ENCODE results near the gene EPB42. TPM values are rescaled to one million over a fixed set of nuclear protein-coding genes. Genes with fewer than 3 reads are reported as not detected.
"Not testable (repeated sequence)": the region's sequence is repeated elsewhere in the genome, so short reads cannot be mapped to it uniquely, and the experiment has no call there.

The EPB42 gene
- total RNA-seq, 1 donor from 2014 or later: not detected

- intact Hi-C loops (cut with micrococcal nuclease): no loop called here
- CTCF ChIA-PET: interaction anchor here (0.9 kb wide), 1 partner anchor 10 kb away, joined by 5 read pairs; no protein-coding TSS in a partner anchor
Observed at GRCh38 chr15:43235536-43235935, 14.7 kb upstream of the EPB42 start.

GRCh38 chr15:43232289-43232874 is 11.6 kb upstream of the EPB42 start:
- Mint-ChIP-seq H3K36me3 (ENCODE audit: low read depth) (no peaks in the 10 kb centered on the region), H3K9me3 (no peaks in the 10 kb centered on the region), H3K4me3 (no peak overlapping the region), H3K4me1 (peaks cover 3% of the 10 kb centered on the region), H3K27me3 (no peaks in the 10 kb centered on the region), H3K27ac (no peak overlapping the region)
- ATAC-seq (ENCODE audit: low read depth): no peak
- TF ChIP-seq CTCF (IDR thresholded peaks at IDR 0.05): no peak
- POLR2A ChIA-PET: no interaction called here
- intact Hi-C loops (cut with micrococcal nuclease): no loop called here
- CTCF ChIA-PET: interaction anchor here (1.2 kb wide), 1 partner anchor 53 kb away, joined by 3 read pairs; no protein-coding TSS in a partner anchor
- DNase-seq: no peak

More at GRCh38 chr15:43235536-43235935, 14.7 kb upstream of the EPB42 start:
- ATAC-seq (ENCODE audit: low read depth) (no peak), DNase-seq (no peak)
- Mint-ChIP-seq H3K4me1 (peaks cover 10% of the 10 kb centered on the region), H3K36me3 (ENCODE audit: low read depth) (no peaks in the 10 kb centered on the region), H3K4me3 (no peak overlapping the region), H3K27ac (no peak overlapping the region), H3K27me3 (peaks cover 4% of the 10 kb centered on the region), H3K9me3 (no peaks in the 10 kb centered on the region)
- TF ChIP-seq CTCF (IDR thresholded peaks at IDR 0.05): no peak
- POLR2A ChIA-PET: no interaction called here

DNA sequence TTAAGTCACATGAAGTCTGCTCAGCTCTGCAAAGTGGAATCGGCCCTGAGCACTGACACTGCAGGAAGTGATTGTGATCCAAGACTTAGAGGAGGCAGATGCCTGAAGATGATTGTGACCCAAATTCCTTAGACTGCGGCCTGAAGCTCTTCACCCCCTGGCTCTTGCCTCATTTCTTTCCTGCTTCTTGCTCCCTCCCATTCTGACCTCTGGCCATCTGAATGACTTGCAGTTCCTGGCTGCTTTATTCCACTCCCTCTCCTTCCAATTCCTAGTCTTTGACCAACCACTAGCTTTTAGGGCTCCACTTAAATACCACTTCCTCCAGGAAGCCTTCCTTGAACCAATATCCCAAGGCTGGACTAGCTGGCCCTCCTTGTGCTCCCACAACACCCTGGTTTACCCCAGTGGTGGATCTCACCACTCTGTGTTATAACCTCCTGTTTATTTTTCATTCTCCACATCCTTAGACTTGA is 9.9 kb upstream of the EPB42 start:
- CTCF ChIA-PET: interaction anchor here (1.0 to 1.8 kb wide), 3 partner anchors 12 to 55 kb away, joined by 3 to 8 read pairs (median 6); no protein-coding TSS in a partner anchor
- intact Hi-C loops (cut with micrococcal nuclease): no loop called here
- no peak overlapping the region for H3K4me3 Mint-ChIP-seq

GRCh38 chr15:43229977-43230376 is 9.2 kb upstream of the EPB42 start:
- Mint-ChIP-seq H3K4me3 (no peak overlapping the region), H3K27me3 (peaks cover 3% of the 10 kb centered on the region), H3K27ac (no peak overlapping the region), H3K9me3 (no peaks in the 10 kb centered on the region), H3K36me3 (ENCODE audit: low read depth) (no peaks in the 10 kb centered on the region), H3K4me1 (peaks cover 4% of the 10 kb centered on the region)
- ChIA-PET CTCF (interaction anchor here (1.4 to 1.8 kb wide), 2 partner anchors 11 to 55 kb away, joined by 6 to 8 read pairs; no protein-coding TSS in a partner anchor), POLR2A (no interaction called here)
- no peak for ATAC-seq (ENCODE audit: low read depth)
- no peak for TF ChIP-seq CTCF (IDR thresholded peaks at IDR 0.05)
- no peak for DNase-seq
- intact Hi-C loops (cut with micrococcal nuclease): no loop called here

More for the DNA sequence above, 9.9 kb upstream of the EPB42 start:
- no peak for ATAC-seq (ENCODE audit: low read depth)
- H3K9me3 Mint-ChIP-seq: no peaks in the 10 kb centered on the region
- TF ChIP-seq CTCF (IDR thresholded peaks at IDR 0.05): no peak
- POLR2A ChIA-PET: interaction anchor here (0.6 kb wide), 1 partner anchor 313 kb away, joined by 3 read pairs; no protein-coding TSS in a partner anchor
- H3K4me1 Mint-ChIP-seq: no peaks in the 10 kb centered on the region
- no peak for DNase-seq
- no peaks in the 10 kb centered on the region for H3K27me3 Mint-ChIP-seq
- no peak overlapping the region for H3K27ac Mint-ChIP-seq
- no peaks in the 10 kb centered on the region for H3K36me3 Mint-ChIP-seq (ENCODE audit: low read depth)

GRCh38 chr15:43226436-43227305 is 5.9 kb upstream of the EPB42 start:
- ChIA-PET CTCF (interaction anchor here (0.8 to 6.4 kb wide), 10 partner anchors 9 to 58 kb away, joined by 3 to 290 read pairs (median 6); partner anchors contain the start of gene TGM5), POLR2A (interaction anchor here (1.6 kb wide), 1 partner anchor 59 kb away, joined by 8 read pairs; no protein-coding TSS in a partner anchor)
- Mint-ChIP-seq H3K27me3 (peaks cover 8% of the 10 kb centered on the region), H3K36me3 (ENCODE audit: low read depth) (no peaks in the 10 kb centered on the region), H3K27ac (no peak overlapping the region), H3K9me3 (no peaks in the 10 kb centered on the region), H3K4me3 (no peak overlapping the region), H3K4me1 (peaks cover 4% of the 10 kb centered on the region)
- TF ChIP-seq CTCF (IDR thresholded peaks at IDR 0.05): no peak
- ATAC-seq (ENCODE audit: low read depth) (no peak), DNase-seq (no peak)
- intact Hi-C loops (cut with micrococcal nuclease): no loop called here

- H3K27me3 Mint-ChIP-seq; H3K4me1 Mint-ChIP-seq; H3K9me3 Mint-ChIP-seq; H3K36me3 Mint-ChIP-seq (ENCODE audit: low read depth); H3K4me3 Mint-ChIP-seq; DNase-seq; H3K27ac Mint-ChIP-seq; ATAC-seq (ENCODE audit: low read depth): not testable (repeated sequence)
- intact Hi-C loops (cut with micrococcal nuclease): loop anchor here (1.0 kb wide), 2 partner anchors 44 to 59 kb away; no protein-coding TSS in a partner anchor
- CTCF ChIA-PET: interaction anchor here (0.8 to 6.4 kb wide), 22 partner anchors 9 to 132 kb away, joined by 3 to 290 read pairs (median 5); partner anchors contain the start of gene TGM5
- POLR2A ChIA-PET: interaction anchor here (0.6 to 1.6 kb wide), 2 partner anchors 60 to 120 kb away, joined by 3 to 8 read pairs; no protein-coding TSS in a partner anchor
Observed at GRCh38 chr15:43225950-43226255, 5.1 kb upstream of the EPB42 start.
